ENCODE results near the gene DYNC1LI1.

DNA sequence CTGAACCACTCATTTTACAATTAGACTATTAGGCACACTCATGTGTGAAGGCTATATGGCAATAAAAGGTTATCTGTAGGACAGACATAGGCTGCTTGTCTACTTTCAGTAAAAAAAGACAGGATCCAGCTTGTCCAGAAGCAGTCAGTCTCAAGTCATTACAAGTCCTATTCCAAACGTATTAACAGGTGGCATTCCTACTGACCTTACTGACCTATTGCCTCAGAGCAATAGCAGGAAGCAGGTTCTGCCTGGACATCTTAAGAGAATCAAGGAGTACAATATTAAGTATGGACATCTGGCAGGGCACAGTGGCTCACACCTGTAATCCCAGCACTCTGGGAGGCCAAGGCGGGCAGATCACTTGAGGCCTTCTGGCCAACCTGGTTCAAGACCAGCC is 75.0 kb downstream of the DYNC1LI1 start:
- TF ChIP-seq EZH2 (IDR thresholded peaks at IDR 0.05; ENCODE audit: borderline replicate concordance) (no peak), EZH2phosphoT487 (IDR thresholded peaks at IDR 0.05; ENCODE audit: low read depth, severe bottlenecking, unreplicated experiment) (no peak)
- TF ChIP-seq, protein P1, sequence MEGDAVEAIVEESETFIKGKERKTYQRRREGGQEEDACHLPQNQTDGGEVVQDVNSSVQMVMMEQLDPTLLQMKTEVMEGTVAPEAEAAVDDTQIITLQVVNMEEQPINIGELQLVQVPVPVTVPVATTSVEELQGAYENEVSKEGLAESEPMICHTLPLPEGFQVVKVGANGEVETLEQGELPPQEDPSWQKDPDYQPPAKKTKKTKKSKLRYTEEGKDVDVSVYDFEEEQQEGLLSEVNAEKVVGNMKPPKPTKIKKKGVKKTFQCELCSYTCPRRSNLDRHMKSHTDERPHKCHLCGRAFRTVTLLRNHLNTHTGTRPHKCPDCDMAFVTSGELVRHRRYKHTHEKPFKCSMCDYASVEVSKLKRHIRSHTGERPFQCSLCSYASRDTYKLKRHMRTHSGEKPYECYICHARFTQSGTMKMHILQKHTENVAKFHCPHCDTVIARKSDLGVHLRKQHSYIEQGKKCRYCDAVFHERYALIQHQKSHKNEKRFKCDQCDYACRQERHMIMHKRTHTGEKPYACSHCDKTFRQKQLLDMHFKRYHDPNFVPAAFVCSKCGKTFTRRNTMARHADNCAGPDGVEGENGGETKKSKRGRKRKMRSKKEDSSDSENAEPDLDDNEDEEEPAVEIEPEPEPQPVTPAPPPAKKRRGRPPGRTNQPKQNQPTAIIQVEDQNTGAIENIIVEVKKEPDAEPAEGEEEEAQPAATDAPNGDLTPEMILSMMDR (IDR thresholded peaks at IDR 0.05; ENCODE audit: poor library complexity) = no peak

All from hepatocyte (in vitro differentiated cells).